Pancreas (tissue), 10 donors: ENCODE data around the gene CERS3. TPM values are rescaled to one million over a fixed set of nuclear protein-coding genes. Genes with fewer than 3 reads are reported as not detected.
A peak's percentile ranks its signal among the peaks of the same experiment; 100 is the strongest.

Source experiments
- ATAC-seq, 4 donors: fragments of 200-7000 bp; cut with Tn5 transposase; one replicate each; pipeline versions ENCODE4 v1.8.0 to v1.9.1; 2020; ENCODE audit warnings: mild to moderate bottlenecking in 4 of 4, moderate library complexity in 4 of 4
- DNase-seq, 6 donors: peaks; one replicate each; pipeline ENCODE4 v3.0.0-alpha.2; 2020
- FAIRE-seq: peaks from 2 replicates; lab custom pipeline; 2012; peaks lifted over from hg19 to GRCh38; lab: Jason Lieb, UNC
- H3K27ac ChIP-seq, 4 donors: fragments of 200-600 bp; sonication (generic); 1 replicate in 3 of 4; 2 replicates in 1 of 4; pipeline versions ENCODE4 v1.5.0 to v1.8.0; 2020
- H3K27me3 ChIP-seq, 4 donors: fragments of 200-600 bp; one replicate each; pipeline ENCODE4 v1.8.0; 2021
- H3K36me3 ChIP-seq, 3 donors: fragments of 200-600 bp; sonication (generic) in 1 of 3; one replicate each; pipeline versions ENCODE4 v1.5.0 to v1.8.0; 2020 to 2021
- H3K4me1 ChIP-seq, 3 donors: fragments of 200-600 bp; one replicate each; pipeline ENCODE4 v1.8.0; 2021
- H3K4me3 ChIP-seq, 4 donors: fragments of 200-600 bp; sonication (generic) in 2 of 4; one replicate each; pipeline versions ENCODE4 v1.5.0 to v1.8.0; 2020 to 2021
- H3K9me3 ChIP-seq, 4 donors: fragments of 200-600 bp; one replicate each; pipeline ENCODE4 v1.8.0; 2021
- CTCF ChIP-seq, 4 donors: fragments of 200-600 bp; sonication (generic) in 3 of 4; IDR thresholded peaks; one replicate each; pipeline versions ENCODE4 v1.5.0 to v1.8.0; 2021; ENCODE audit warnings: antibody characterized with exemption in 4 of 4
- WGBS, 2 donors: extraction: QIAGEN DNeasy Blood & Tissue Kit; methylation state at CpG; one replicate each; pipeline ENCODE4 v1.1.7; 2013; 5-methylcytosine and 5-hydroxymethylcytosine counted together
- intact Hi-C, 3 donors: fragments of 100-400 bp; cut with DNase I; formaldehyde crosslinking; loops; one replicate each; pipeline versions ENCODE4 v1.11.1 to v1.14.2; 2022
- polyA plus RNA-seq, 2 donors: library from polyadenylated mRNA; stranded (reverse); fragments of 200-250 nt; gene quantifications; one replicate each; pipeline ENCODE4 v1.2.3, GENCODE V29; 2013
- total RNA-seq, 6 donors: library from RNA; stranded (reverse); fragmentation: NEBNext Ultra II Directional in 4 of 6; extraction: Animal tissue kit (Norgen Biotek cat#: 25700) in 4 of 6; gene quantifications; one replicate each; pipeline versions ENCODE4 v1.2.1 to v1.2.4, GENCODE V29; 2021 to 2023
- donor health status: healthy with polysubstance abuse.
- donor health status: DM: no; HTN: no; CAD: no; lungs with moderate emphysema.
- donor health status: DM: no; HTN: no; CAD: no.
- donor health status: control.
- donor health status: control.
- donor health status: Bipolar disorder and iron deficiency.
- donor health status: DM: yes; HTN: yes; CAD: no.
- donor health status: DM: no; HTN: no; CAD: no.
- donor health status: DM: no; HTN: no; CAD: no.
- donor health status: DM: yes; HTN: yes; CAD: no.

CERS3 gene
- total and polyA plus RNA-seq, 8 donors = 0.07 to 0.19 TPM; not detected in 6

- WGBS, 2 donors = 77 to 79% methylated on average over 1 of the region's 1 CpG
- DNase-seq (no peak), FAIRE-seq (no peak), ATAC-seq (no peak)
- Histone ChIP-seq H3K36me3 (no peaks in the 10 kb centered on the region), H3K27me3 (no peaks in the 10 kb centered on the region), H3K4me1 (no peaks in the 10 kb centered on the region), H3K9me3 (no peaks in the 10 kb centered on the region), H3K4me3 (no peak overlapping the region), H3K27ac (no peak overlapping the region)
- TF ChIP-seq CTCF (IDR thresholded peaks at IDR 0.05) = no peak
- intact Hi-C loops = no loop called here
Measured at GRCh38 chr15:100430411-100430810, 98.3 kb downstream of the CERS3 start.

- H3K4me3 ChIP-seq = no peak overlapping the region
- FAIRE-seq (no peak), ATAC-seq (peak in 2 of 4 donors; percentile 48 to 64), DNase-seq (peak in 2 of 6 donors; percentile 15 to 42)
- H3K4me1 ChIP-seq = no peaks in the 10 kb centered on the region
- H3K9me3 ChIP-seq = no peaks in the 10 kb centered on the region
- H3K27ac ChIP-seq = no peak overlapping the region
- intact Hi-C loops = no loop called here
- no peaks in the 10 kb centered on the region for H3K36me3 ChIP-seq
- WGBS, 2 donors = 45 to 60% methylated on average over 8 of the region's 8 CpGs
- H3K27me3 ChIP-seq = no peaks in the 10 kb centered on the region
- no peak for TF ChIP-seq CTCF (IDR thresholded peaks at IDR 0.05)
Measured at GRCh38 chr15:100429116-100429728, 99.5 kb downstream of the CERS3 start.

GRCh38 chr15:100426937-100427336 is 101.8 kb downstream of the CERS3 start:
- DNase-seq (no peak), FAIRE-seq (no peak), ATAC-seq (no peak)
- WGBS, 2 donors = 91 to 95% methylated on average over 10 of the region's 10 CpGs
- Histone ChIP-seq H3K36me3 (no peaks in the 10 kb centered on the region), H3K4me3 (no peak overlapping the region), H3K9me3 (no peaks in the 10 kb centered on the region), H3K27me3 (no peaks in the 10 kb centered on the region), H3K27ac (no peak overlapping the region), H3K4me1 (no peaks in the 10 kb centered on the region)
- intact Hi-C loops = no loop called here
- no peak for TF ChIP-seq CTCF (IDR thresholded peaks at IDR 0.05)

- DNase-seq (no peak), FAIRE-seq (no peak), ATAC-seq (no peak)
- peaks cover 0 to 3% (median 0%) of the 10 kb centered on the region in 4 donors for H3K9me3 ChIP-seq
- H3K4me1 ChIP-seq = no peaks in the 10 kb centered on the region
- no peak for TF ChIP-seq CTCF (IDR thresholded peaks at IDR 0.05)
- H3K27ac ChIP-seq = no peak overlapping the region
- intact Hi-C loops = no loop called here
- H3K27me3 ChIP-seq = no peaks in the 10 kb centered on the region
- WGBS, 2 donors = 89 to 97% methylated on average over 1 of the region's 1 CpG
- H3K36me3 ChIP-seq = no peaks in the 10 kb centered on the region
- no peak overlapping the region for H3K4me3 ChIP-seq
Measured at GRCh38 chr15:100405179-100405578, 123.6 kb downstream of the CERS3 start.

- no peaks in the 10 kb centered on the region for H3K4me1 ChIP-seq
- no peak for DNase-seq
- no peak overlapping the region for H3K4me3 ChIP-seq
- 77 to 92% methylated on average over 6 of the region's 6 CpGs for WGBS, 2 donors
- no peaks in the 10 kb centered on the region for H3K9me3 ChIP-seq
- intact Hi-C loops = no loop called here
- no peak for ATAC-seq
- no peak overlapping the region for H3K27ac ChIP-seq
- TF ChIP-seq CTCF (IDR thresholded peaks at IDR 0.05) = no peak
- no peak for FAIRE-seq
- H3K36me3 ChIP-seq = no peaks in the 10 kb centered on the region
- no peaks in the 10 kb centered on the region for H3K27me3 ChIP-seq
Measured at GRCh38 chr15:100400996-100401395, 127.8 kb downstream of the CERS3 start.
